Thoracic aorta endothelial cell (primary cell): Measurements from ENCODE around the gene ARL4A. TPM values are rescaled to one million over a fixed set of nuclear protein-coding genes. Genes with fewer than 3 reads are reported as not detected.

ENCODE experiments used
- small RNA-seq: library from RNA; depleted of rRNA; stranded (forward); fragments of <200 nt; gene quantifications from one replicate; pipeline ENCODE3, GENCODE V24; 2012
- total RNA-seq: library from RNA; depleted of rRNA; stranded (reverse); fragments of >200 nt; gene quantifications from 2 replicates; pipeline ENCODE4 v1.2.3, GENCODE V29; 2012

The ARL4A gene, protein sequence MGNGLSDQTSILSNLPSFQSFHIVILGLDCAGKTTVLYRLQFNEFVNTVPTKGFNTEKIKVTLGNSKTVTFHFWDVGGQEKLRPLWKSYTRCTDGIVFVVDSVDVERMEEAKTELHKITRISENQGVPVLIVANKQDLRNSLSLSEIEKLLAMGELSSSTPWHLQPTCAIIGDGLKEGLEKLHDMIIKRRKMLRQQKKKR
- 43.6 and 44.7 TPM in 2 replicates for total RNA-seq

GRCh38 chr7:12686891-12687717 is at the start of gene ARL4A:
Gene ARL4A, plus strand, starts transcription at chr7:12687633. Its CDS starts 622 bp downstream, at chr7:12688255.

Small RNA genes within 50 kb of the gene (small RNA-seq; reads per million reads assigned to genes)
- gene RF00264 = not detected

Other genes with a start within 250 kb of the ARL4A start
- gene SCIN, start 116.9 kb upstream of the ARL4A start, total RNA-seq = 0.13 and 0.14 TPM in 2 replicates